ENCODE measurements around the gene DENND5B. TPM values are rescaled to one million over a fixed set of nuclear protein-coding genes. Genes with fewer than 3 reads are reported as not detected.

Gene DENND5B
- total and polyA plus RNA-seq, 4 donors: 4.5 to 23.1 (median 9.3) TPM

DNA sequence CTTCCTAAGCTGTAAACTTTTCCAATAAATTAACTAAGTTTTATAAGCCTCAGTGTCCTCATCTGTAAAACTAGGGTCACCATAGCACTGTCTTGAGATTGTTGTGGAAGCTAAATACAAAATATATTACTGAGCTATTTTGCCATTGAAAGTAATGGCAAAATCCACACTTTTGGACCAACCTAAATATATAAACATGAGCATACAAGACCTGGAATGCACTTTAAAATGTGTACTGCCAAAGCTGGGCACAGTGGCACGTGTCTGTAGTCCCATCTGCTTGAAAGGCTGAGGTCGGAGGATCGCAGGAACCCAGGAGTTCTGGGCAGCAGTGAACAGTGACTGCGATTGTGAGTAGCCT lies 235.2 kb downstream of the DENND5B start:
- Histone ChIP-seq H3K4me3 (ENCODE audit: low read depth in 1 of 3, low read length in 3 of 3) (no peak overlapping the region), H3K9me3 (ENCODE audit: control insufficient read depth in 4 of 4, low read length in 3 of 4) (no peaks in the 10 kb centered on the region), H3K9ac (ENCODE audit: low read depth in 1 of 2, low read length in 2 of 2) (no peak overlapping the region), H3K27ac (ENCODE audit: low read depth in 1 of 2, low read length in 2 of 2) (no peak overlapping the region), H3K4me1 (ENCODE audit: control insufficient read depth in 4 of 4, insufficient read depth in 4 of 4, low read length in 3 of 4) (no peaks in the 10 kb centered on the region), H3K36me3 (ENCODE audit: control insufficient read depth in 4 of 4, insufficient read depth in 3 of 4, low read depth in 1 of 4, low read length in 3 of 4) (no peaks in the 10 kb centered on the region), H3K27me3 (ENCODE audit: control insufficient read depth in 4 of 4, insufficient read depth in 4 of 4, low read length in 3 of 4) (no peaks in the 10 kb centered on the region)
- DNase-seq (ENCODE audit: low spot score): no peak
- TF ChIP-seq TAF1 (conservative IDR thresholded peaks at IDR 0.05) (no peak), HNF4G (IDR thresholded peaks at IDR 0.05) (no peak), GABPA (IDR thresholded peaks at IDR 0.05 in 1 of 2, conservative IDR thresholded peaks at IDR 0.05 in 1 of 2) (no peak), EGR1 (IDR thresholded peaks at IDR 0.05; ENCODE audit: low read depth in 2 of 2) (no peak), RXRA (IDR thresholded peaks at IDR 0.05) (no peak)
- TF ChIP-seq, protein P1, sequence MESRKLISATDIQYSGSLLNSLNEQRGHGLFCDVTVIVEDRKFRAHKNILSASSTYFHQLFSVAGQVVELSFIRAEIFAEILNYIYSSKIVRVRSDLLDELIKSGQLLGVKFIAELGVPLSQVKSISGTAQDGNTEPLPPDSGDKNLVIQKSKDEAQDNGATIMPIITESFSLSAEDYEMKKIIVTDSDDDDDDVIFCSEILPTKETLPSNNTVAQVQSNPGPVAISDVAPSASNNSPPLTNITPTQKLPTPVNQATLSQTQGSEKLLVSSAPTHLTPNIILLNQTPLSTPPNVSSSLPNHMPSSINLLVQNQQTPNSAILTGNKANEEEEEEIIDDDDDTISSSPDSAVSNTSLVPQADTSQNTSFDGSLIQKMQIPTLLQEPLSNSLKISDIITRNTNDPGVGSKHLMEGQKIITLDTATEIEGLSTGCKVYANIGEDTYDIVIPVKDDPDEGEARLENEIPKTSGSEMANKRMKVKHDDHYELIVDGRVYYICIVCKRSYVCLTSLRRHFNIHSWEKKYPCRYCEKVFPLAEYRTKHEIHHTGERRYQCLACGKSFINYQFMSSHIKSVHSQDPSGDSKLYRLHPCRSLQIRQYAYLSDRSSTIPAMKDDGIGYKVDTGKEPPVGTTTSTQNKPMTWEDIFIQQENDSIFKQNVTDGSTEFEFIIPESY (IDR thresholded peaks at IDR 0.05): no peak
- TF ChIP-seq, protein P2, sequence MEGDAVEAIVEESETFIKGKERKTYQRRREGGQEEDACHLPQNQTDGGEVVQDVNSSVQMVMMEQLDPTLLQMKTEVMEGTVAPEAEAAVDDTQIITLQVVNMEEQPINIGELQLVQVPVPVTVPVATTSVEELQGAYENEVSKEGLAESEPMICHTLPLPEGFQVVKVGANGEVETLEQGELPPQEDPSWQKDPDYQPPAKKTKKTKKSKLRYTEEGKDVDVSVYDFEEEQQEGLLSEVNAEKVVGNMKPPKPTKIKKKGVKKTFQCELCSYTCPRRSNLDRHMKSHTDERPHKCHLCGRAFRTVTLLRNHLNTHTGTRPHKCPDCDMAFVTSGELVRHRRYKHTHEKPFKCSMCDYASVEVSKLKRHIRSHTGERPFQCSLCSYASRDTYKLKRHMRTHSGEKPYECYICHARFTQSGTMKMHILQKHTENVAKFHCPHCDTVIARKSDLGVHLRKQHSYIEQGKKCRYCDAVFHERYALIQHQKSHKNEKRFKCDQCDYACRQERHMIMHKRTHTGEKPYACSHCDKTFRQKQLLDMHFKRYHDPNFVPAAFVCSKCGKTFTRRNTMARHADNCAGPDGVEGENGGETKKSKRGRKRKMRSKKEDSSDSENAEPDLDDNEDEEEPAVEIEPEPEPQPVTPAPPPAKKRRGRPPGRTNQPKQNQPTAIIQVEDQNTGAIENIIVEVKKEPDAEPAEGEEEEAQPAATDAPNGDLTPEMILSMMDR (IDR thresholded peaks at IDR 0.05; ENCODE audit: low read depth, low read length, missing input control): no peak
- TF ChIP-seq, protein P3, sequence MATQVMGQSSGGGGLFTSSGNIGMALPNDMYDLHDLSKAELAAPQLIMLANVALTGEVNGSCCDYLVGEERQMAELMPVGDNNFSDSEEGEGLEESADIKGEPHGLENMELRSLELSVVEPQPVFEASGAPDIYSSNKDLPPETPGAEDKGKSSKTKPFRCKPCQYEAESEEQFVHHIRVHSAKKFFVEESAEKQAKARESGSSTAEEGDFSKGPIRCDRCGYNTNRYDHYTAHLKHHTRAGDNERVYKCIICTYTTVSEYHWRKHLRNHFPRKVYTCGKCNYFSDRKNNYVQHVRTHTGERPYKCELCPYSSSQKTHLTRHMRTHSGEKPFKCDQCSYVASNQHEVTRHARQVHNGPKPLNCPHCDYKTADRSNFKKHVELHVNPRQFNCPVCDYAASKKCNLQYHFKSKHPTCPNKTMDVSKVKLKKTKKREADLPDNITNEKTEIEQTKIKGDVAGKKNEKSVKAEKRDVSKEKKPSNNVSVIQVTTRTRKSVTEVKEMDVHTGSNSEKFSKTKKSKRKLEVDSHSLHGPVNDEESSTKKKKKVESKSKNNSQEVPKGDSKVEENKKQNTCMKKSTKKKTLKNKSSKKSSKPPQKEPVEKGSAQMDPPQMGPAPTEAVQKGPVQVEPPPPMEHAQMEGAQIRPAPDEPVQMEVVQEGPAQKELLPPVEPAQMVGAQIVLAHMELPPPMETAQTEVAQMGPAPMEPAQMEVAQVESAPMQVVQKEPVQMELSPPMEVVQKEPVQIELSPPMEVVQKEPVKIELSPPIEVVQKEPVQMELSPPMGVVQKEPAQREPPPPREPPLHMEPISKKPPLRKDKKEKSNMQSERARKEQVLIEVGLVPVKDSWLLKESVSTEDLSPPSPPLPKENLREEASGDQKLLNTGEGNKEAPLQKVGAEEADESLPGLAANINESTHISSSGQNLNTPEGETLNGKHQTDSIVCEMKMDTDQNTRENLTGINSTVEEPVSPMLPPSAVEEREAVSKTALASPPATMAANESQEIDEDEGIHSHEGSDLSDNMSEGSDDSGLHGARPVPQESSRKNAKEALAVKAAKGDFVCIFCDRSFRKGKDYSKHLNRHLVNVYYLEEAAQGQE (IDR thresholded peaks at IDR 0.05): no peak
- TF ChIP-seq, protein P4, sequence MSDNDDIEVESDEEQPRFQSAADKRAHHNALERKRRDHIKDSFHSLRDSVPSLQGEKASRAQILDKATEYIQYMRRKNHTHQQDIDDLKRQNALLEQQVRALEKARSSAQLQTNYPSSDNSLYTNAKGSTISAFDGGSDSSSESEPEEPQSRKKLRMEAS (IDR thresholded peaks at IDR 0.05): no peak
- 67% methylated on average over 4 of the region's 4 CpGs for WGBS

DNA sequence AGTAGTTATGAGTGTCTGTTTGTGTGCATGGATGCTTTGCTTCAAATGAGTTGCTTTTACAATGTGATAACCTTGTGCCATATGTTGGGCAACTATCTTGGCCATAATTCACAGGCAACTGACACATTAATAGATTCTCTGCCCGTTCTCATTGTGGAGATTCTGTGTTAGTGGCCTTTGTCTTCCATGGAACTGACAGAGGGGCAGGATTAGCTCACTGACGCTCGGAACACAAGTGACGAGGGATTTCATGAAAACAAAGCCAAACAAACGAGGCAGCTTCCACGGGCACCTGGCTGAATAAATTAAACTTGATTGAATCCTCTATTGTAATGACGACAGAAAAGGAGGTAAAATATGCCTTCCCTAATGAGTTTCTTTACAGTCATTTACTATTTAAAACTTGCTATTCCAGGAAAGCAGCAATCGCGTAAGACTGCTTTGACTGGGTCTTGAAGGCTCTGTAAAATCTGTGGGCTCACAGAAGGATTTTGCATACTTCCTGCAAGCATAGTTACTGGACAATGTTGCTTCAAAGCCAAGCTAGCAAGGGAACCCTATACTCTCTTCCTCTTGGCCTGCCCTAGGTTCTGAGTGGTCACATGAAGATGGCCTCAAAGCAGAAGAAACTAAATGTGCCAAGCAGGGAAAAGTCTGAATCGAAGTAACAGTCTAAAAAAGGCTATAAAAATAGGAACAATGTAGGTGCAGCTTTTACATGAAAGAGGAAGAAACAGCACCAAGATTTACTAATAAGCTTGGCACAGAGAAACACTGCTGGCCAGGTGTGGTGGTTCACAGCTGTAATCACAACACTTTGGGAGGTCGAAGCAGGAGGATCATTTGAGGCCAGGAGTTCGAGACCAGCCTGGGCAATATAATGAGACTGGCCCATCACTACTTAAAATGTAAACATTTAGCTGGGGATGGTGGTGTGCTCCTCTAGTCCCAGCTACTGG lies 236.9 kb downstream of the DENND5B start:
- Histone ChIP-seq H3K4me1 (ENCODE audit: control insufficient read depth in 4 of 4, insufficient read depth in 4 of 4, low read length in 3 of 4) (no peaks in the 10 kb centered on the region), H3K9ac (ENCODE audit: low read depth in 1 of 2, low read length in 2 of 2) (no peak overlapping the region), H3K27ac (ENCODE audit: low read depth in 1 of 2, low read length in 2 of 2) (no peak overlapping the region), H3K36me3 (ENCODE audit: control insufficient read depth in 4 of 4, insufficient read depth in 3 of 4, low read depth in 1 of 4, low read length in 3 of 4) (no peaks in the 10 kb centered on the region), H3K9me3 (ENCODE audit: control insufficient read depth in 4 of 4, low read length in 3 of 4) (no peaks in the 10 kb centered on the region), H3K4me3 (ENCODE audit: low read depth in 1 of 3, low read length in 3 of 3) (no peak overlapping the region), H3K27me3 (ENCODE audit: control insufficient read depth in 4 of 4, insufficient read depth in 4 of 4, low read length in 3 of 4) (no peaks in the 10 kb centered on the region)
- 70% methylated on average over 12 of the region's 12 CpGs for WGBS
- DNase-seq (ENCODE audit: low spot score): no peak
- TF ChIP-seq JUND (IDR thresholded peaks at IDR 0.05) (no peak), RAD21 (IDR thresholded peaks at IDR 0.05) (no peak), TAF1 (conservative IDR thresholded peaks at IDR 0.05) (no peak), FOXA2 (IDR thresholded peaks at IDR 0.05) (no peak), NR2F2 (IDR thresholded peaks at IDR 0.05) (no peak), FOXA1 (IDR thresholded peaks at IDR 0.05) (no peak), EGR1 (IDR thresholded peaks at IDR 0.05; ENCODE audit: low read depth in 2 of 2) (no peak), HNF4G (IDR thresholded peaks at IDR 0.05) (no peak), HNF4A (conservative IDR thresholded peaks at IDR 0.05) (no peak), RXRA (IDR thresholded peaks at IDR 0.05) (no peak)
- TF ChIP-seq, protein P4 (IDR thresholded peaks at IDR 0.05): no peak
- TF ChIP-seq, protein P1 (IDR thresholded peaks at IDR 0.05): no peak
- TF ChIP-seq, protein P5, sequence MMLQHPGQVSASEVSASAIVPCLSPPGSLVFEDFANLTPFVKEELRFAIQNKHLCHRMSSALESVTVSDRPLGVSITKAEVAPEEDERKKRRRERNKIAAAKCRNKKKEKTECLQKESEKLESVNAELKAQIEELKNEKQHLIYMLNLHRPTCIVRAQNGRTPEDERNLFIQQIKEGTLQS (IDR thresholded peaks at IDR 0.05): no peak

Measured in liver (tissue), 9 donors.